Measurements from ENCODE around the gene ATAD1. TPM values are rescaled to one million over a fixed set of nuclear protein-coding genes. Genes with fewer than 3 reads are reported as not detected.

The ATAD1 gene
- total and polyA plus RNA-seq, 5 donors, result 46.3 to 163 (median 109) TPM

- H3K4me1 ChIP-seq (ENCODE audit: control insufficient read depth, insufficient read depth, low read length), result no peaks in the 10 kb centered on the region
- ATAC-seq (peak in 1 of 2 donors; percentile 37), DNase-seq (no peak)
- H3K9me3 ChIP-seq (ENCODE audit: control insufficient read depth, low read length), result no peaks in the 10 kb centered on the region
- H3K27me3 ChIP-seq (ENCODE audit: control insufficient read depth, insufficient read depth), result no peaks in the 10 kb centered on the region
- no peak overlapping the region for H3K4me3 ChIP-seq (ENCODE audit: low read length)
- 91% methylated on average over 2 of the region's 2 CpGs for WGBS
- intact Hi-C loops (cut with DNase I), result no loop called here
- H3K27ac ChIP-seq (ENCODE audit: low read length), result no peak overlapping the region
These were observed 46.0 kb downstream of the ATAD1 start for GRCh38 chr10:87771871-87772500.

- ATAC-seq (no peak), DNase-seq (no peak)
These were observed 50.8 kb downstream of the ATAD1 start for GRCh38 chr10:87767253-87767652.

GRCh38 chr10:87765666-87766376 lies 52.2 kb downstream of the ATAD1 start:
- ATAC-seq (no peak), DNase-seq (no peak)
- Histone ChIP-seq H3K4me3 (ENCODE audit: low read length) (no peak overlapping the region), H3K4me1 (ENCODE audit: control insufficient read depth, insufficient read depth, low read length) (no peaks in the 10 kb centered on the region), H3K27ac (ENCODE audit: low read length) (no peak overlapping the region), H3K9me3 (ENCODE audit: control insufficient read depth, low read length) (no peaks in the 10 kb centered on the region), H3K27me3 (ENCODE audit: control insufficient read depth, insufficient read depth) (no peaks in the 10 kb centered on the region)
- intact Hi-C loops (cut with DNase I), result no loop called here
- 96% methylated on average over 5 of the region's 5 CpGs for WGBS

More at GRCh38 chr10:87767253-87767652, 50.8 kb downstream of the ATAD1 start:
- intact Hi-C loops (cut with DNase I), result no loop called here
- Histone ChIP-seq H3K9me3 (ENCODE audit: control insufficient read depth, low read length) (no peaks in the 10 kb centered on the region), H3K4me1 (ENCODE audit: control insufficient read depth, insufficient read depth, low read length) (no peaks in the 10 kb centered on the region), H3K27ac (ENCODE audit: low read length) (no peak overlapping the region), H3K27me3 (ENCODE audit: control insufficient read depth, insufficient read depth) (no peaks in the 10 kb centered on the region), H3K4me3 (ENCODE audit: low read length) (no peak overlapping the region)
- 88% methylated on average over 5 of the region's 5 CpGs for WGBS

GRCh38 chr10:87764072-87764934 lies 53.7 kb downstream of the ATAD1 start:
- 94% methylated on average over 13 of the region's 13 CpGs for WGBS
- no peak overlapping the region for H3K4me3 ChIP-seq (ENCODE audit: low read length)
- ATAC-seq, result no peak
- no peaks in the 10 kb centered on the region for H3K9me3 ChIP-seq (ENCODE audit: control insufficient read depth, low read length)
- no peak for DNase-seq
- no peaks in the 10 kb centered on the region for H3K4me1 ChIP-seq (ENCODE audit: control insufficient read depth, insufficient read depth, low read length)
- no peaks in the 10 kb centered on the region for H3K27me3 ChIP-seq (ENCODE audit: control insufficient read depth, insufficient read depth)
- H3K27ac ChIP-seq (ENCODE audit: low read length), result no peak overlapping the region
- intact Hi-C loops (cut with DNase I), result no loop called here

GRCh38 chr10:87763086-87763861 lies 54.8 kb downstream of the ATAD1 start:
- Histone ChIP-seq H3K9me3 (ENCODE audit: control insufficient read depth, low read length) (no peaks in the 10 kb centered on the region), H3K27me3 (ENCODE audit: control insufficient read depth, insufficient read depth) (no peaks in the 10 kb centered on the region), H3K27ac (ENCODE audit: low read length) (no peak overlapping the region), H3K4me3 (ENCODE audit: low read length) (no peak overlapping the region), H3K4me1 (ENCODE audit: control insufficient read depth, insufficient read depth, low read length) (no peaks in the 10 kb centered on the region)
- intact Hi-C loops (cut with DNase I), result no loop called here
- ATAC-seq, result no peak
- 89% methylated on average over 5 of the region's 5 CpGs for WGBS
- no peak for DNase-seq

GRCh38 chr10:87761892-87762291 lies 56.1 kb downstream of the ATAD1 start:
- 82% methylated on average over 2 of the region's 2 CpGs for WGBS
- no peaks in the 10 kb centered on the region for H3K27me3 ChIP-seq (ENCODE audit: control insufficient read depth, insufficient read depth)
- no peaks in the 10 kb centered on the region for H3K9me3 ChIP-seq (ENCODE audit: control insufficient read depth, low read length)
- no peak for DNase-seq
- no peak overlapping the region for H3K4me3 ChIP-seq (ENCODE audit: low read length)
- ATAC-seq, result peak in 1 of 2 donors; percentile 44
- intact Hi-C loops (cut with DNase I), result no loop called here
- H3K27ac ChIP-seq (ENCODE audit: low read length), result no peak overlapping the region
- H3K4me1 ChIP-seq (ENCODE audit: control insufficient read depth, insufficient read depth, low read length), result no peaks in the 10 kb centered on the region

- WGBS, result 95% methylated on average over 4 of the region's 4 CpGs
- H3K27ac ChIP-seq (ENCODE audit: low read length), result no peak overlapping the region
- no peaks in the 10 kb centered on the region for H3K4me1 ChIP-seq (ENCODE audit: control insufficient read depth, insufficient read depth, low read length)
- no peak for DNase-seq
- ATAC-seq, result no peak
- no peak overlapping the region for H3K4me3 ChIP-seq (ENCODE audit: low read length)
- H3K9me3 ChIP-seq (ENCODE audit: control insufficient read depth, low read length), result no peaks in the 10 kb centered on the region
- intact Hi-C loops (cut with DNase I), result no loop called here
- H3K27me3 ChIP-seq (ENCODE audit: control insufficient read depth, insufficient read depth), result no peaks in the 10 kb centered on the region
These were observed 56.9 kb downstream of the ATAD1 start for GRCh38 chr10:87761153-87761552.

- Histone ChIP-seq H3K4me3 (ENCODE audit: low read length) (no peak overlapping the region), H3K9me3 (ENCODE audit: control insufficient read depth, low read length) (no peaks in the 10 kb centered on the region), H3K4me1 (ENCODE audit: control insufficient read depth, insufficient read depth, low read length) (no peaks in the 10 kb centered on the region), H3K27me3 (ENCODE audit: control insufficient read depth, insufficient read depth) (no peaks in the 10 kb centered on the region), H3K27ac (ENCODE audit: low read length) (no peak overlapping the region)
- DNase-seq (no peak), ATAC-seq (no peak)
- 71% methylated on average over 6 of the region's 6 CpGs for WGBS
- intact Hi-C loops (cut with DNase I), result no loop called here
These were observed 57.7 kb downstream of the ATAD1 start for GRCh38 chr10:87760195-87760905.

GRCh38 chr10:87759551-87759950 lies 58.5 kb downstream of the ATAD1 start:
- H3K9me3 ChIP-seq (ENCODE audit: control insufficient read depth, low read length), result no peaks in the 10 kb centered on the region
- DNase-seq, result no peak
- H3K4me1 ChIP-seq (ENCODE audit: control insufficient read depth, insufficient read depth, low read length), result no peaks in the 10 kb centered on the region
- H3K27me3 ChIP-seq (ENCODE audit: control insufficient read depth, insufficient read depth), result no peaks in the 10 kb centered on the region
- intact Hi-C loops (cut with DNase I), result no loop called here
- ATAC-seq, result no peak
- H3K4me3 ChIP-seq (ENCODE audit: low read length), result no peak overlapping the region
- no peak overlapping the region for H3K27ac ChIP-seq (ENCODE audit: low read length)

GRCh38 chr10:87757685-87758084 lies 60.3 kb downstream of the ATAD1 start:
- DNase-seq (no peak), ATAC-seq (no peak)
- intact Hi-C loops (cut with DNase I), result no loop called here
- Histone ChIP-seq H3K4me3 (ENCODE audit: low read length) (no peak overlapping the region), H3K27me3 (ENCODE audit: control insufficient read depth, insufficient read depth) (no peaks in the 10 kb centered on the region), H3K27ac (ENCODE audit: low read length) (no peak overlapping the region), H3K9me3 (ENCODE audit: control insufficient read depth, low read length) (no peaks in the 10 kb centered on the region), H3K4me1 (ENCODE audit: control insufficient read depth, insufficient read depth, low read length) (no peaks in the 10 kb centered on the region)
- WGBS, result 75% methylated on average over 1 of the region's 1 CpG
